Measurements from ENCODE around the gene RRBP1.

Gene RRBP1

DNA sequence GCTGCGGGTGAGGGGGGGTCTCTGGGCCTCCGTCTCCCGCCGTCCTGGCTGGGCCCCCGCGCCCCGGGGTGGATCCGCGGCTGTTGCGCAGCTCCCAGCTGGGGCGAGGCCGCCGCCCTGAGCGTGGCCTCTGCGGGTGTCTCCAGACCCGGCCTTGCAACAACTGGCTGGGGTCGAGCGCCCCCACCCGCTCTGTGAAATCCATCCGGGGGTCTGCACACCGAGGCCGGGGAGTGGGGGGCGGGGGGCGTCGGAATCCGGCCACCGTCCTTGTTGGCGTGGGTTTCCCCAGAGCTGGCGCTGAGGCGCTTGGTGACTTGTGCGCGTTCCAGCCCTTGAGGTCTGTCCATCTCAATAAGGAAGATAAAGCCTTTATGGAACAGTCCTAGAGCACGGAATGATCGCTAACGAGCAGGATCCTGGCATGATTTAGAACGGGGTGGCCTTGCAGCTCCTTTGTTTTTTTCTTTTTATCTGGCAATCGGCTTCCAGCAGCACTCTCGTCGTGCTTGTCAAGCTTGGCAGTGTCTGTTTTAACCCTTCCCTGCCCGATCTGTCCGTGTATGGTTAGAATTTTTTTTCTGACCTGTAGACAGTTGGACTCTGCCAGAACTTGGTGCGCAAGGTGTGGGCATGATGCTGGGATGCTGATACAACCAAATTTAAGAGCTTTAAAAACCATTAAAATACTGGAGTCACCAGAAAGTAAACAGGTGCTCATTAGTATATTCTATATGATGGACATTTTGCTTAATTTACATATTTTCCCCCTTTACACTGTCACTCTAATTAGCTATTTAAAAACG is 111.5 kb downstream of the RRBP1 start:
- Histone ChIP-seq H3K4me3 (replicated peaks; ENCODE audit: insufficient read depth, low read length) (peak overlapping the region; percentile 95), H3K27ac (replicated peaks) (peak overlapping the region; percentile 77), H3K27me3 (ENCODE audit: insufficient read depth, poor library complexity, severe bottlenecking) (no peaks in the 10 kb centered on the region)
- DNase-seq (ENCODE audit: low read depth in 1 of 2, low spot score in 1 of 2), result peak in 1 of 2 experiments; percentile 29
- TF ChIP-seq POLR2AphosphoS5 (IDR thresholded peaks at IDR 0.05; ENCODE audit: low read depth) (no peak), CTCF (IDR thresholded peaks at IDR 0.05; ENCODE audit: insufficient read depth, low read length) (no peak), GABPA (IDR thresholded peaks at IDR 0.05; ENCODE audit: low read depth) (no peak), SPI1 (IDR thresholded peaks at IDR 0.05; ENCODE audit: borderline replicate concordance, low read depth) (no peak)
- TF ChIP-seq, protein P1, sequence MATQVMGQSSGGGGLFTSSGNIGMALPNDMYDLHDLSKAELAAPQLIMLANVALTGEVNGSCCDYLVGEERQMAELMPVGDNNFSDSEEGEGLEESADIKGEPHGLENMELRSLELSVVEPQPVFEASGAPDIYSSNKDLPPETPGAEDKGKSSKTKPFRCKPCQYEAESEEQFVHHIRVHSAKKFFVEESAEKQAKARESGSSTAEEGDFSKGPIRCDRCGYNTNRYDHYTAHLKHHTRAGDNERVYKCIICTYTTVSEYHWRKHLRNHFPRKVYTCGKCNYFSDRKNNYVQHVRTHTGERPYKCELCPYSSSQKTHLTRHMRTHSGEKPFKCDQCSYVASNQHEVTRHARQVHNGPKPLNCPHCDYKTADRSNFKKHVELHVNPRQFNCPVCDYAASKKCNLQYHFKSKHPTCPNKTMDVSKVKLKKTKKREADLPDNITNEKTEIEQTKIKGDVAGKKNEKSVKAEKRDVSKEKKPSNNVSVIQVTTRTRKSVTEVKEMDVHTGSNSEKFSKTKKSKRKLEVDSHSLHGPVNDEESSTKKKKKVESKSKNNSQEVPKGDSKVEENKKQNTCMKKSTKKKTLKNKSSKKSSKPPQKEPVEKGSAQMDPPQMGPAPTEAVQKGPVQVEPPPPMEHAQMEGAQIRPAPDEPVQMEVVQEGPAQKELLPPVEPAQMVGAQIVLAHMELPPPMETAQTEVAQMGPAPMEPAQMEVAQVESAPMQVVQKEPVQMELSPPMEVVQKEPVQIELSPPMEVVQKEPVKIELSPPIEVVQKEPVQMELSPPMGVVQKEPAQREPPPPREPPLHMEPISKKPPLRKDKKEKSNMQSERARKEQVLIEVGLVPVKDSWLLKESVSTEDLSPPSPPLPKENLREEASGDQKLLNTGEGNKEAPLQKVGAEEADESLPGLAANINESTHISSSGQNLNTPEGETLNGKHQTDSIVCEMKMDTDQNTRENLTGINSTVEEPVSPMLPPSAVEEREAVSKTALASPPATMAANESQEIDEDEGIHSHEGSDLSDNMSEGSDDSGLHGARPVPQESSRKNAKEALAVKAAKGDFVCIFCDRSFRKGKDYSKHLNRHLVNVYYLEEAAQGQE (IDR thresholded peaks at IDR 0.05; ENCODE audit: insufficient replicate concordance, low read depth), result no peak

- peak within 1 kb of the TSS; percentile 77 for H3K27ac ChIP-seq (replicated peaks)
- H3K4me3 ChIP-seq (replicated peaks; ENCODE audit: insufficient read depth, low read length), result peak within 1 kb of the TSS; percentile 95
- TF ChIP-seq SPI1 (IDR thresholded peaks at IDR 0.05; ENCODE audit: borderline replicate concordance, low read depth) (no peak), CTCF (IDR thresholded peaks at IDR 0.05; ENCODE audit: insufficient read depth, low read length) (no peak), GABPA (IDR thresholded peaks at IDR 0.05; ENCODE audit: low read depth) (no peak), POLR2AphosphoS5 (IDR thresholded peaks at IDR 0.05; ENCODE audit: low read depth) (peak; percentile 58; the same call in 1 of the 2 replicates)
- TF ChIP-seq, protein P1 (IDR thresholded peaks at IDR 0.05; ENCODE audit: insufficient replicate concordance, low read depth), result no peak
- DNase-seq (ENCODE audit: low read depth in 1 of 2, low spot score in 1 of 2), result peak; percentile 80 to 82
- no peaks in the 10 kb centered on the region for H3K27me3 ChIP-seq (ENCODE audit: insufficient read depth, poor library complexity, severe bottlenecking)
These were observed 112.3 kb downstream of the RRBP1 start, which contains the start of gene DSTN for GRCh38 chr20:17569616-17570346. TSS of gene DSTN (plus strand) at chr20:17570075. CDS start at chr20:17570209, 134 bp downstream.

GRCh38 chr20:17568972-17569521 is 113.0 kb downstream of the RRBP1 start:
- peak overlapping the region; percentile 95 for H3K4me3 ChIP-seq (replicated peaks; ENCODE audit: insufficient read depth, low read length)
- TF ChIP-seq CTCF (IDR thresholded peaks at IDR 0.05; ENCODE audit: insufficient read depth, low read length) (no peak), GABPA (IDR thresholded peaks at IDR 0.05; ENCODE audit: low read depth) (no peak), POLR2AphosphoS5 (IDR thresholded peaks at IDR 0.05; ENCODE audit: low read depth) (no peak), SPI1 (IDR thresholded peaks at IDR 0.05; ENCODE audit: borderline replicate concordance, low read depth) (no peak)
- TF ChIP-seq, protein P1 (IDR thresholded peaks at IDR 0.05; ENCODE audit: insufficient replicate concordance, low read depth), result no peak
- DNase-seq (ENCODE audit: low read depth in 1 of 2, low spot score in 1 of 2), result peak in 1 of 2 experiments; percentile 28

More at GRCh38 chr20:17568972-17569521, 113.0 kb downstream of the RRBP1 start:
- H3K27me3 ChIP-seq (ENCODE audit: insufficient read depth, poor library complexity, severe bottlenecking), result no peaks in the 10 kb centered on the region
- no peak overlapping the region for H3K27ac ChIP-seq (replicated peaks)

All from HL-60 (cell line).